ENCODE results near the gene BRINP1. TPM values are rescaled to one million over a fixed set of nuclear protein-coding genes. Genes with fewer than 3 reads are reported as not detected.

The BRINP1 gene
- total and polyA plus RNA-seq, 2 of the 8 experiments (the other 6 are each of a cell fraction or from before 2014, with no cell fraction given) = 19.5 to 20.5 TPM

GRCh38 chr9:119322184-119322583 is 47.1 kb downstream of the BRINP1 start (continued):
- TF ChIP-seq, protein P1, sequence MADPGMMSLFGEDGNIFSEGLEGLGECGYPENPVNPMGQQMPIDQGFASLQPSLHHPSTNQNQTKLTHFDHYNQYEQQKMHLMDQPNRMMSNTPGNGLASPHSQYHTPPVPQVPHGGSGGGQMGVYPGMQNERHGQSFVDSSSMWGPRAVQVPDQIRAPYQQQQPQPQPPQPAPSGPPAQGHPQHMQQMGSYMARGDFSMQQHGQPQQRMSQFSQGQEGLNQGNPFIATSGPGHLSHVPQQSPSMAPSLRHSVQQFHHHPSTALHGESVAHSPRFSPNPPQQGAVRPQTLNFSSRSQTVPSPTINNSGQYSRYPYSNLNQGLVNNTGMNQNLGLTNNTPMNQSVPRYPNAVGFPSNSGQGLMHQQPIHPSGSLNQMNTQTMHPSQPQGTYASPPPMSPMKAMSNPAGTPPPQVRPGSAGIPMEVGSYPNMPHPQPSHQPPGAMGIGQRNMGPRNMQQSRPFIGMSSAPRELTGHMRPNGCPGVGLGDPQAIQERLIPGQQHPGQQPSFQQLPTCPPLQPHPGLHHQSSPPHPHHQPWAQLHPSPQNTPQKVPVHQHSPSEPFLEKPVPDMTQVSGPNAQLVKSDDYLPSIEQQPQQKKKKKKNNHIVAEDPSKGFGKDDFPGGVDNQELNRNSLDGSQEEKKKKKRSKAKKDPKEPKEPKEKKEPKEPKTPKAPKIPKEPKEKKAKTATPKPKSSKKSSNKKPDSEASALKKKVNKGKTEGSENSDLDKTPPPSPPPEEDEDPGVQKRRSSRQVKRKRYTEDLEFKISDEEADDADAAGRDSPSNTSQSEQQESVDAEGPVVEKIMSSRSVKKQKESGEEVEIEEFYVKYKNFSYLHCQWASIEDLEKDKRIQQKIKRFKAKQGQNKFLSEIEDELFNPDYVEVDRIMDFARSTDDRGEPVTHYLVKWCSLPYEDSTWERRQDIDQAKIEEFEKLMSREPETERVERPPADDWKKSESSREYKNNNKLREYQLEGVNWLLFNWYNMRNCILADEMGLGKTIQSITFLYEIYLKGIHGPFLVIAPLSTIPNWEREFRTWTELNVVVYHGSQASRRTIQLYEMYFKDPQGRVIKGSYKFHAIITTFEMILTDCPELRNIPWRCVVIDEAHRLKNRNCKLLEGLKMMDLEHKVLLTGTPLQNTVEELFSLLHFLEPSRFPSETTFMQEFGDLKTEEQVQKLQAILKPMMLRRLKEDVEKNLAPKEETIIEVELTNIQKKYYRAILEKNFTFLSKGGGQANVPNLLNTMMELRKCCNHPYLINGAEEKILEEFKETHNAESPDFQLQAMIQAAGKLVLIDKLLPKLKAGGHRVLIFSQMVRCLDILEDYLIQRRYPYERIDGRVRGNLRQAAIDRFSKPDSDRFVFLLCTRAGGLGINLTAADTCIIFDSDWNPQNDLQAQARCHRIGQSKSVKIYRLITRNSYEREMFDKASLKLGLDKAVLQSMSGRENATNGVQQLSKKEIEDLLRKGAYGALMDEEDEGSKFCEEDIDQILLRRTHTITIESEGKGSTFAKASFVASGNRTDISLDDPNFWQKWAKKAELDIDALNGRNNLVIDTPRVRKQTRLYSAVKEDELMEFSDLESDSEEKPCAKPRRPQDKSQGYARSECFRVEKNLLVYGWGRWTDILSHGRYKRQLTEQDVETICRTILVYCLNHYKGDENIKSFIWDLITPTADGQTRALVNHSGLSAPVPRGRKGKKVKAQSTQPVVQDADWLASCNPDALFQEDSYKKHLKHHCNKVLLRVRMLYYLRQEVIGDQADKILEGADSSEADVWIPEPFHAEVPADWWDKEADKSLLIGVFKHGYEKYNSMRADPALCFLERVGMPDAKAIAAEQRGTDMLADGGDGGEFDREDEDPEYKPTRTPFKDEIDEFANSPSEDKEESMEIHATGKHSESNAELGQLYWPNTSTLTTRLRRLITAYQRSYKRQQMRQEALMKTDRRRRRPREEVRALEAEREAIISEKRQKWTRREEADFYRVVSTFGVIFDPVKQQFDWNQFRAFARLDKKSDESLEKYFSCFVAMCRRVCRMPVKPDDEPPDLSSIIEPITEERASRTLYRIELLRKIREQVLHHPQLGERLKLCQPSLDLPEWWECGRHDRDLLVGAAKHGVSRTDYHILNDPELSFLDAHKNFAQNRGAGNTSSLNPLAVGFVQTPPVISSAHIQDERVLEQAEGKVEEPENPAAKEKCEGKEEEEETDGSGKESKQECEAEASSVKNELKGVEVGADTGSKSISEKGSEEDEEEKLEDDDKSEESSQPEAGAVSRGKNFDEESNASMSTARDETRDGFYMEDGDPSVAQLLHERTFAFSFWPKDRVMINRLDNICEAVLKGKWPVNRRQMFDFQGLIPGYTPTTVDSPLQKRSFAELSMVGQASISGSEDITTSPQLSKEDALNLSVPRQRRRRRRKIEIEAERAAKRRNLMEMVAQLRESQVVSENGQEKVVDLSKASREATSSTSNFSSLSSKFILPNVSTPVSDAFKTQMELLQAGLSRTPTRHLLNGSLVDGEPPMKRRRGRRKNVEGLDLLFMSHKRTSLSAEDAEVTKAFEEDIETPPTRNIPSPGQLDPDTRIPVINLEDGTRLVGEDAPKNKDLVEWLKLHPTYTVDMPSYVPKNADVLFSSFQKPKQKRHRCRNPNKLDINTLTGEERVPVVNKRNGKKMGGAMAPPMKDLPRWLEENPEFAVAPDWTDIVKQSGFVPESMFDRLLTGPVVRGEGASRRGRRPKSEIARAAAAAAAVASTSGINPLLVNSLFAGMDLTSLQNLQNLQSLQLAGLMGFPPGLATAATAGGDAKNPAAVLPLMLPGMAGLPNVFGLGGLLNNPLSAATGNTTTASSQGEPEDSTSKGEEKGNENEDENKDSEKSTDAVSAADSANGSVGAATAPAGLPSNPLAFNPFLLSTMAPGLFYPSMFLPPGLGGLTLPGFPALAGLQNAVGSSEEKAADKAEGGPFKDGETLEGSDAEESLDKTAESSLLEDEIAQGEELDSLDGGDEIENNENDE (IDR thresholded peaks at IDR 0.05; ENCODE audit: insufficient replicate concordance, low read length) = no peak
